Spleen (tissue), 11 donors: ENCODE results near the gene TSPAN9. TPM values are rescaled to one million over a fixed set of nuclear protein-coding genes. Genes with fewer than 3 reads are reported as not detected.

Experiments used
- DNase-seq: peaks from one replicate; pipeline ENCODE4 v3.0.0-alpha.2; 2020
- H3K27ac ChIP-seq, 8 donors: fragments of 200-600 bp; sonication (generic) in 7 of 8; 1 replicate in 4 of 8; 2 replicates in 4 of 8; pipeline versions ENCODE4 v1.5.0 to v1.8.0; 2016 to 2021; ENCODE audit warnings: inconsistent platforms in 4 of 8, mild to moderate bottlenecking in 4 of 8, moderate library complexity in 1 of 8
- H3K27me3 ChIP-seq, 7 donors: fragments of 200-600 bp; sonication (generic) in 6 of 7; replicated peaks in 1 of 7; 1 replicate in 4 of 7; 2 replicates in 3 of 7; pipeline versions ENCODE4 v1.5.0 to v1.8.0; 2016 to 2021; ENCODE audit warnings: inconsistent platforms in 3 of 7, mild to moderate bottlenecking in 1 of 7
- H3K36me3 ChIP-seq, 6 donors: fragments of 200-600 bp; sonication (generic) in 5 of 6; 1 replicate in 4 of 6; 2 replicates in 2 of 6; pipeline versions ENCODE4 v1.5.0 to v1.8.0; 2016 to 2021; ENCODE audit warnings: inconsistent platforms in 2 of 6
- H3K4me1 ChIP-seq, 6 donors: fragments of 200-600 bp; sonication (generic) in 5 of 6; 1 replicate in 3 of 6; 2 replicates in 3 of 6; pipeline versions ENCODE4 v1.5.0 to v1.8.0; 2016 to 2021; ENCODE audit warnings: inconsistent platforms in 3 of 6
- H3K4me3 ChIP-seq, 8 donors: fragments of 200-600 bp; sonication (generic) in 7 of 8; 1 replicate in 4 of 8; 2 replicates in 4 of 8; pipeline versions ENCODE4 v1.5.0 to v1.8.0; 2016 to 2021; ENCODE audit warnings: inconsistent platforms in 4 of 8, mild to moderate bottlenecking in 4 of 8, moderate library complexity in 2 of 8
- H3K9me3 ChIP-seq, 8 donors: fragments of 200-600 bp; sonication (generic) in 7 of 8; 1 replicate in 4 of 8; 2 replicates in 4 of 8; pipeline versions ENCODE4 v1.5.0 to v1.8.0; 2016 to 2021; ENCODE audit warnings: inconsistent platforms in 4 of 8
- POLR2A ChIP-seq, 3 donors: fragments of 450-650 bp; IDR thresholded peaks; one replicate each; pipeline ENCODE4 v1.5.1; 2017; ENCODE audit warnings: antibody characterized with exemption in 3 of 3, mild to moderate bottlenecking in 1 of 3
- POLR2AphosphoS5 ChIP-seq, 3 donors: sonication (generic); formaldehyde crosslinking; IDR thresholded peaks; one replicate each; pipeline ENCODE4 v1.5.1; 2017; ENCODE audit warnings: antibody characterized with exemption in 3 of 3
- WGBS, 5 donors: extraction: QIAGEN DNeasy Blood & Tissue Kit in 3 of 5; methylation state at CpG; one replicate each; pipeline versions ENCODE4 v1.1.5 to v1.1.7; 2013 to 2018; 5-methylcytosine and 5-hydroxymethylcytosine counted together
- intact Hi-C: fragments of 100-400 bp; cut with DNase I; formaldehyde crosslinking; loops from one replicate; pipeline ENCODE4 v1.15.0; 2023; ENCODE audit warnings: low total_unique reads
- polyA plus RNA-seq, 3 donors: library from polyadenylated mRNA; stranded (reverse); fragments of 200-250 nt; gene quantifications; one replicate each; pipeline ENCODE4 v1.2.1, GENCODE V29; 2013
- total RNA-seq, 7 donors: library from RNA; depleted of rRNA in 3 of 7; stranded (reverse); fragments of >200 nt in 3 of 7; fragmentation: NEBNext Ultra II Directional in 4 of 7; extraction: Animal tissue kit (Norgen Biotek cat#: 25700) in 4 of 7; gene quantifications; one replicate each; pipeline versions ENCODE4 v1.1.0 to v1.2.1, GENCODE V29; 2016 to 2021
- TF ChIP-seq, protein P1 (sequence below), 11 experiments: fragments of 200-600 bp in 7 of 11; fragments of 450-650 bp in 4 of 11; sonication (generic) in 4 of 11; IDR thresholded peaks in 8 of 11; conservative IDR thresholded peaks in 3 of 11; 1 replicate in 7 of 11; 2 replicates in 4 of 11; pipeline versions ENCODE4 v1.4.0 to v1.8.0; 2016 to 2021; ENCODE audit warnings: antibody characterized with exemption in 11 of 11, inconsistent platforms in 4 of 11, mild to moderate bottlenecking in 1 of 11
- donor health status: healthy with polysubstance abuse.
- donor health status: DM: no; HTN: no; CAD: no; lungs with moderate emphysema.
- donor health status: DM: no; HTN: no; CAD: no.
- donor health status: Bipolar disorder and iron deficiency.
- donor health status: healthy.
- donor health status: DM: no; HTN: no; CAD: no.
- donor health status: DM: yes; HTN: yes; CAD: no.

Gene TSPAN9
- total and polyA plus RNA-seq, 10 donors: 3.6 to 51.1 (median 32.4) TPM

GRCh38 chr12:3199551-3200031 lies 122.4 kb downstream of the TSPAN9 start:
- WGBS, 5 donors: 1 to 3% (median 3%) methylated on average over 25 to 45 of the region's 45 CpGs
- intact Hi-C loops: no loop called here
- Histone ChIP-seq H3K27me3 (peaks cover 0 to 60% (median 35%) of the 10 kb centered on the region in 7 donors), H3K36me3 (no peaks in the 10 kb centered on the region), H3K4me3 (peak overlapping the region in 7 of 8 donors; percentile 18 to 69 (median 42)), H3K4me1 (peaks cover 9 to 57% (median 38%) of the 10 kb centered on the region in 6 donors), H3K9me3 (no peaks in the 10 kb centered on the region), H3K27ac (no peak overlapping the region)
- TF ChIP-seq, protein P1, sequence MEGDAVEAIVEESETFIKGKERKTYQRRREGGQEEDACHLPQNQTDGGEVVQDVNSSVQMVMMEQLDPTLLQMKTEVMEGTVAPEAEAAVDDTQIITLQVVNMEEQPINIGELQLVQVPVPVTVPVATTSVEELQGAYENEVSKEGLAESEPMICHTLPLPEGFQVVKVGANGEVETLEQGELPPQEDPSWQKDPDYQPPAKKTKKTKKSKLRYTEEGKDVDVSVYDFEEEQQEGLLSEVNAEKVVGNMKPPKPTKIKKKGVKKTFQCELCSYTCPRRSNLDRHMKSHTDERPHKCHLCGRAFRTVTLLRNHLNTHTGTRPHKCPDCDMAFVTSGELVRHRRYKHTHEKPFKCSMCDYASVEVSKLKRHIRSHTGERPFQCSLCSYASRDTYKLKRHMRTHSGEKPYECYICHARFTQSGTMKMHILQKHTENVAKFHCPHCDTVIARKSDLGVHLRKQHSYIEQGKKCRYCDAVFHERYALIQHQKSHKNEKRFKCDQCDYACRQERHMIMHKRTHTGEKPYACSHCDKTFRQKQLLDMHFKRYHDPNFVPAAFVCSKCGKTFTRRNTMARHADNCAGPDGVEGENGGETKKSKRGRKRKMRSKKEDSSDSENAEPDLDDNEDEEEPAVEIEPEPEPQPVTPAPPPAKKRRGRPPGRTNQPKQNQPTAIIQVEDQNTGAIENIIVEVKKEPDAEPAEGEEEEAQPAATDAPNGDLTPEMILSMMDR (IDR thresholded peaks at IDR 0.05 in 8 of 11, conservative IDR thresholded peaks at IDR 0.05 in 3 of 11): no peak
- TF ChIP-seq POLR2AphosphoS5 (IDR thresholded peaks at IDR 0.05) (no peak), POLR2A (IDR thresholded peaks at IDR 0.05) (no peak)
- no peak for DNase-seq

- H3K4me3 ChIP-seq: peak overlapping the region; percentile 14 to 69 (median 42)
- H3K27me3 ChIP-seq: peaks cover 0 to 60% (median 35%) of the 10 kb centered on the region in 7 donors
- no peaks in the 10 kb centered on the region for H3K36me3 ChIP-seq
- H3K27ac ChIP-seq: no peak overlapping the region
- no peak for DNase-seq
- H3K9me3 ChIP-seq: no peaks in the 10 kb centered on the region
- H3K4me1 ChIP-seq: peaks cover 9 to 63% (median 40%) of the 10 kb centered on the region in 6 donors
- TF ChIP-seq POLR2A (IDR thresholded peaks at IDR 0.05) (no peak), POLR2AphosphoS5 (IDR thresholded peaks at IDR 0.05) (peak in 1 of 3 donors; percentile 41)
- TF ChIP-seq, protein P1 (IDR thresholded peaks at IDR 0.05 in 8 of 11, conservative IDR thresholded peaks at IDR 0.05 in 3 of 11): no peak
- WGBS, 5 donors: 0 to 4% (median 1%) methylated on average over 32 to 49 of the region's 49 CpGs
- intact Hi-C loops: no loop called here
These were observed 122.9 kb downstream of the TSPAN9 start for GRCh38 chr12:3200032-3200617.

GRCh38 chr12:3200814-3201233 lies 123.6 kb downstream of the TSPAN9 start:
- intact Hi-C loops: no loop called here
- Histone ChIP-seq H3K9me3 (no peaks in the 10 kb centered on the region), H3K27me3 (peaks cover 0 to 60% (median 35%) of the 10 kb centered on the region in 7 donors), H3K36me3 (no peaks in the 10 kb centered on the region), H3K4me1 (peaks cover 9 to 70% (median 46%) of the 10 kb centered on the region in 6 donors), H3K27ac (no peak overlapping the region), H3K4me3 (peak overlapping the region; percentile 14 to 69 (median 42))
- TF ChIP-seq, protein P1 (IDR thresholded peaks at IDR 0.05 in 8 of 11, conservative IDR thresholded peaks at IDR 0.05 in 3 of 11): no peak
- no peak for TF ChIP-seq POLR2AphosphoS5 (IDR thresholded peaks at IDR 0.05)
- no peak for TF ChIP-seq POLR2A (IDR thresholded peaks at IDR 0.05)
- WGBS, 5 donors: 3 to 10% (median 7%) methylated on average over 26 to 41 of the region's 41 CpGs
- no peak for DNase-seq

DNA sequence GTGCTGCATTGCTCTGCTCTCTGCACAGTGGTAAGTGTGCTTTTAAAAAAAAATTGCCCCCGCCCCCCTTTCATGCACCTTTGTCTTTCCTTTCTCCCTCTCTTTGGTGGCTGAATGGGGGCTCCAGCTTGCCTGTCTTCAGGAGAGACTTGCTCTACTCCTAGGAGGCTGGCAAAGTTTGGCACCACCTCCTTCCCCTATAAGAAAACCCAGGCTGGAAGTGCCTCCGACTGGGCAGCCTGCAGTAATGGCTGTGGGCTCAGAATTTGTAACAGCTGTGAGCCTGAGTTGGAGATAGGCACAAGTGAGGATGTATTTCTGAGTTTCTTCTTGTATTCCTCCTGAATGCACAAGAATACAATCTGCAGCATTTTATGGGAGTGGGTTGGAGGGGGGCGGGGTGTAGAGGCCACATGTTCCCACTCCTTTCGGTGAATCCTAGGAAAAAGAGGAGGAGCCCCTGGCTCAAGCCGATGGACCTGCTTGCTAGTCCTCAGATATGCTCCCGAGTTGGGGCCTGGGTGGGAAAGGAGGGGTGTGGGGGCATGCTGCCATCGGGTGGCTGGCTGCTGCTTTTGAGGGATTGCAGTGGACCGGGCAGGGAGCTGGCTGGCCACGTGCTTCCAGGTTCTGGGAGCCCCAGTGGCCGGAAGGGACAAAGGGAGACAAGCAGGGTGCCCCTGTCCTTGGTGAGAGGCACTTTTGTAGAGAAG lies 124.3 kb downstream of the TSPAN9 start:
- Histone ChIP-seq H3K36me3 (no peaks in the 10 kb centered on the region), H3K27ac (no peak overlapping the region), H3K27me3 (peaks cover 0 to 60% (median 35%) of the 10 kb centered on the region in 7 donors), H3K9me3 (no peaks in the 10 kb centered on the region), H3K4me3 (peak overlapping the region in 2 of 8 donors; percentile 45 to 69), H3K4me1 (peaks cover 16 to 76% (median 52%) of the 10 kb centered on the region in 6 donors)
- DNase-seq: no peak
- intact Hi-C loops: no loop called here
- WGBS, 5 donors: 55 to 69% (median 62%) methylated on average over 10 of the region's 10 CpGs
- no peak for TF ChIP-seq POLR2AphosphoS5 (IDR thresholded peaks at IDR 0.05)
- TF ChIP-seq, protein P1 (IDR thresholded peaks at IDR 0.05 in 8 of 11, conservative IDR thresholded peaks at IDR 0.05 in 3 of 11): no peak
- TF ChIP-seq POLR2A (IDR thresholded peaks at IDR 0.05): no peak
